SK-N-SH (cell line): ENCODE measurements around the gene CCL16. TPM values are rescaled to one million over a fixed set of nuclear protein-coding genes. Genes with fewer than 3 reads are reported as not detected.

ENCODE experiments used
- CTCF ChIA-PET: fragments of 300-600, 350-600 bp; formaldehyde crosslinking; extraction: SDS; loops from one replicate; lab custom pipeline; 2021; lab: Yijun Ruan, JAX
- POLR2A ChIA-PET: fragments of 350-600 bp; sonication (Branson Sonifier 250); formaldehyde crosslinking; extraction: SDS; loops from one replicate; lab custom pipeline; 2020; ENCODE audit warnings: antibody characterized with exemption, inconsistent platforms; lab: Yijun Ruan, JAX
- DNase-seq: peaks from one replicate; pipeline ENCODE4 v3.0.0; 2012
- H2AFZ ChIP-seq: fragments of 200-600 bp; sonication (generic); 2 replicates; pipeline ENCODE4 v1.8.1; 2016; ENCODE audit warnings: antibody characterized with exemption, mild to moderate bottlenecking, low read depth
- H3F3A ChIP-seq: fragments of 200-600 bp; sonication (generic); replicated peaks from 2 replicates; pipeline ENCODE3; 2016; ENCODE audit warnings: antibody characterized with exemption, mild to moderate bottlenecking; ENCODE audit not compliant: insufficient read depth
- H3K27ac ChIP-seq, 2 experiments: fragments of 200-500 bp in 1 of 2; fragments of 200-600 bp in 1 of 2; sonication (Bioruptor generic) in 1 of 2; sonication (generic), shearing (Covaris generic) in 1 of 2; 2 replicates each; pipeline versions ENCODE4 v1.5.1 to v1.6.1; 2014 to 2016; ENCODE audit warnings: low read depth in 2 of 2, inconsistent platforms in 1 of 2, low read length in 1 of 2, mild to moderate bottlenecking in 1 of 2, mixed read lengths in 1 of 2
- H3K27me3 ChIP-seq: fragments of 200-600 bp; sonication (generic), shearing (Covaris generic); 2 replicates; pipeline ENCODE4 v1.6.1; 2016; ENCODE audit warnings: mixed run types; ENCODE audit not compliant: insufficient read depth
- H3K36me3 ChIP-seq, 2 experiments: fragments of 200-500 bp in 1 of 2; fragments of 200-600 bp in 1 of 2; sonication (Bioruptor generic) in 1 of 2; sonication (generic) in 1 of 2; replicated peaks in 1 of 2; 2 replicates each; pipeline versions ENCODE3 to v1.5.1; 2014 to 2016; ENCODE audit warnings: low read length in 1 of 2, mild to moderate bottlenecking in 1 of 2; ENCODE audit not compliant: insufficient read depth in 2 of 2, control insufficient read depth in 1 of 2
- H3K4me1 ChIP-seq, 2 experiments: fragments of 200-500 bp in 1 of 2; fragments of 200-600 bp in 1 of 2; sonication (Bioruptor generic) in 1 of 2; sonication (generic), shearing (Covaris generic) in 1 of 2; 2 replicates each; pipeline versions ENCODE4 v1.5.1 to v1.6.1; 2014 to 2016; ENCODE audit warnings: low read depth in 1 of 2, low read length in 1 of 2, mixed run types in 1 of 2; ENCODE audit not compliant: insufficient read depth in 2 of 2, control insufficient read depth in 1 of 2
- H3K4me2 ChIP-seq: fragments of 200-600 bp; sonication (generic), shearing (Covaris generic); 2 replicates; pipeline ENCODE4 v1.6.1; 2017; ENCODE audit warnings: mixed run types
- H3K4me3 ChIP-seq, 2 experiments: fragments of 200-500 bp in 1 of 2; fragments of 200-600 bp in 1 of 2; sonication (Bioruptor generic) in 1 of 2; sonication (generic), shearing (Covaris generic) in 1 of 2; 2 replicates each; pipeline versions ENCODE4 v1.5.1 to v1.8.1; 2014 to 2016; ENCODE audit warnings: low read depth in 2 of 2, inconsistent platforms in 1 of 2, low read length in 1 of 2, mild to moderate bottlenecking in 1 of 2, mixed read lengths in 1 of 2, moderate library complexity in 1 of 2
- H3K79me2 ChIP-seq: fragments of 200-600 bp; sonication (generic); 2 replicates; pipeline ENCODE4 v1.8.1; 2017; ENCODE audit warnings: mild to moderate bottlenecking; ENCODE audit not compliant: insufficient read depth
- H3K9ac ChIP-seq: fragments of 200-600 bp; sonication (generic); 2 replicates; pipeline ENCODE4 v1.6.1; 2017; ENCODE audit warnings: mixed run types
- H3K9me2 ChIP-seq: fragments of 200-600 bp; sonication (generic); 2 replicates; pipeline ENCODE4 v1.6.1; 2017; ENCODE audit warnings: mixed run types
- H3K9me3 ChIP-seq: fragments of 200-600 bp; sonication (generic); 2 replicates; pipeline ENCODE4 v1.6.1; 2017; ENCODE audit warnings: mixed run types, mild to moderate bottlenecking, moderate library complexity
- H4K20me1 ChIP-seq: fragments of 200-600 bp; sonication (generic); 2 replicates; pipeline ENCODE4 v1.6.1; 2017; ENCODE audit warnings: mild to moderate bottlenecking, mixed run types; ENCODE audit not compliant: insufficient read depth
- GABPA ChIP-seq: IDR thresholded peaks from 2 replicates; pipeline ENCODE4 v1.4.0; 2012; ENCODE audit warnings: low read depth, mild to moderate bottlenecking
- MAX ChIP-seq: IDR thresholded peaks from 2 replicates; pipeline ENCODE4 v1.4.0; 2012; ENCODE audit warnings: low read depth
- MEF2A ChIP-seq: IDR thresholded peaks from 2 replicates; pipeline ENCODE4 v1.4.0; 2012; ENCODE audit warnings: low read depth, borderline replicate concordance
- PBX3 ChIP-seq: IDR thresholded peaks from 2 replicates; pipeline ENCODE4; 2012
- RCOR1 ChIP-seq: fragments of 150-350 bp; IDR thresholded peaks from 2 replicates; pipeline ENCODE4 v1.6.1; 2017; ENCODE audit warnings: antibody characterized with exemption, low read length
- REST ChIP-seq: IDR thresholded peaks from 2 replicates; pipeline ENCODE4 v1.6.1; 2012; ENCODE audit warnings: mild to moderate bottlenecking, low read depth, low read length, moderate library complexity
- RXRA ChIP-seq: IDR thresholded peaks from 2 replicates; pipeline ENCODE4 v1.4.0; 2012; ENCODE audit warnings: low read depth, mild to moderate bottlenecking, borderline replicate concordance
- TAF1 ChIP-seq: IDR thresholded peaks from 2 replicates; pipeline ENCODE4 v1.6.1; 2012; ENCODE audit warnings: low read depth, mild to moderate bottlenecking, low read length, moderate library complexity, borderline replicate concordance
- TEAD4 ChIP-seq: IDR thresholded peaks from 2 replicates; pipeline ENCODE4 v1.4.0; 2012; ENCODE audit warnings: mild to moderate bottlenecking, borderline replicate concordance; ENCODE audit not compliant: insufficient read depth
- WGBS: methylation state at CpG from one replicate; pipeline ENCODE4 v1.1.6; 2017; ENCODE audit warnings: low lambda C conversion rate; 5-methylcytosine and 5-hydroxymethylcytosine counted together
- polyA plus RNA-seq, 3 experiments: library from polyadenylated mRNA; depleted of rRNA; stranded (reverse); fragments of >200 nt; gene quantifications; 2 replicates each; pipeline ENCODE4 v1.2.3, GENCODE V29; 2012
- TF ChIP-seq, protein P1 (sequence below): fragments of 200-600 bp; sonication (generic); IDR thresholded peaks from 2 replicates; pipeline ENCODE4 v1.6.1; 2017; ENCODE audit warnings: antibody characterized with exemption, mild to moderate bottlenecking, moderate library complexity

CCL16 gene
- polyA plus RNA-seq, 1 of the 3 experiments (the other 2 are of a cell fraction): not detected

- POLR2A ChIA-PET: interaction anchor here (0.7 kb wide), 1 partner anchor 62 kb away, joined by 5 read pairs; no protein-coding TSS in a partner anchor
- WGBS: 6% methylated on average over 4 of the region's 4 CpGs
- H4K20me1 ChIP-seq: no peaks in the 10 kb centered on the region
- no peak overlapping the region for H3K4me2 ChIP-seq
- DNase-seq: no peak
- H3K9ac ChIP-seq: no peak overlapping the region
- H3F3A ChIP-seq: no peaks in the 10 kb centered on the region
- H2AFZ ChIP-seq: no peak overlapping the region
- H3K27ac ChIP-seq: no peak overlapping the region
- TF ChIP-seq TAF1 (no peak), PBX3 (no peak), RCOR1 (no peak), MEF2A (no peak)
- no peaks in the 10 kb centered on the region for H3K9me3 ChIP-seq
- H3K4me1 ChIP-seq: no peaks in the 10 kb centered on the region
- CTCF ChIA-PET: interaction anchor here (1.0 to 1.2 kb wide), 2 partner anchors 33 to 68 kb away, joined by 3 to 4 read pairs; no protein-coding TSS in a partner anchor
- H3K9me2 ChIP-seq: no peaks in the 10 kb centered on the region
- H3K36me3 ChIP-seq: no peaks in the 10 kb centered on the region
- no peaks in the 10 kb centered on the region; the same call in 1 of the 2 replicates for H3K27me3 ChIP-seq
- H3K79me2 ChIP-seq: no peaks in the 10 kb centered on the region
- H3K4me3 ChIP-seq: no peak overlapping the region
Measured at GRCh38 chr17:36004594-36005108, 23.4 kb upstream of the CCL16 start.

GRCh38 chr17:36002631-36003030 is 21.3 kb upstream of the CCL16 start:
- Histone ChIP-seq H4K20me1 (no peaks in the 10 kb centered on the region), H3K9me2 (no peaks in the 10 kb centered on the region), H3F3A (no peaks in the 10 kb centered on the region), H3K36me3 (no peaks in the 10 kb centered on the region), H3K9ac (no peak overlapping the region), H3K79me2 (no peaks in the 10 kb centered on the region), H2AFZ (no peak overlapping the region), H3K4me3 (no peak overlapping the region), H3K4me1 (no peaks in the 10 kb centered on the region), H3K27ac (no peak overlapping the region), H3K9me3 (no peaks in the 10 kb centered on the region), H3K4me2 (no peak overlapping the region), H3K27me3 (no peaks in the 10 kb centered on the region; the same call in 1 of the 2 replicates)
- ChIA-PET CTCF (no interaction called here), POLR2A (no interaction called here)
- 7% methylated on average over 7 of the region's 7 CpGs for WGBS
- TF ChIP-seq PBX3 (no peak), TAF1 (no peak), MEF2A (no peak), GABPA (no peak), TEAD4 (no peak), MAX (no peak), RXRA (no peak), REST (no peak)
- TF ChIP-seq, protein P1, sequence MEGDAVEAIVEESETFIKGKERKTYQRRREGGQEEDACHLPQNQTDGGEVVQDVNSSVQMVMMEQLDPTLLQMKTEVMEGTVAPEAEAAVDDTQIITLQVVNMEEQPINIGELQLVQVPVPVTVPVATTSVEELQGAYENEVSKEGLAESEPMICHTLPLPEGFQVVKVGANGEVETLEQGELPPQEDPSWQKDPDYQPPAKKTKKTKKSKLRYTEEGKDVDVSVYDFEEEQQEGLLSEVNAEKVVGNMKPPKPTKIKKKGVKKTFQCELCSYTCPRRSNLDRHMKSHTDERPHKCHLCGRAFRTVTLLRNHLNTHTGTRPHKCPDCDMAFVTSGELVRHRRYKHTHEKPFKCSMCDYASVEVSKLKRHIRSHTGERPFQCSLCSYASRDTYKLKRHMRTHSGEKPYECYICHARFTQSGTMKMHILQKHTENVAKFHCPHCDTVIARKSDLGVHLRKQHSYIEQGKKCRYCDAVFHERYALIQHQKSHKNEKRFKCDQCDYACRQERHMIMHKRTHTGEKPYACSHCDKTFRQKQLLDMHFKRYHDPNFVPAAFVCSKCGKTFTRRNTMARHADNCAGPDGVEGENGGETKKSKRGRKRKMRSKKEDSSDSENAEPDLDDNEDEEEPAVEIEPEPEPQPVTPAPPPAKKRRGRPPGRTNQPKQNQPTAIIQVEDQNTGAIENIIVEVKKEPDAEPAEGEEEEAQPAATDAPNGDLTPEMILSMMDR: no peak
- DNase-seq: no peak
